Measurements from ENCODE around the gene DKC1. TPM values are rescaled to one million over a fixed set of nuclear protein-coding genes. Genes with fewer than 3 reads are reported as not detected.

DKC1 gene
- total RNA-seq, 3 donors from 2014 or later = 23.2 to 41.0 (median 40.5) TPM

DNA sequence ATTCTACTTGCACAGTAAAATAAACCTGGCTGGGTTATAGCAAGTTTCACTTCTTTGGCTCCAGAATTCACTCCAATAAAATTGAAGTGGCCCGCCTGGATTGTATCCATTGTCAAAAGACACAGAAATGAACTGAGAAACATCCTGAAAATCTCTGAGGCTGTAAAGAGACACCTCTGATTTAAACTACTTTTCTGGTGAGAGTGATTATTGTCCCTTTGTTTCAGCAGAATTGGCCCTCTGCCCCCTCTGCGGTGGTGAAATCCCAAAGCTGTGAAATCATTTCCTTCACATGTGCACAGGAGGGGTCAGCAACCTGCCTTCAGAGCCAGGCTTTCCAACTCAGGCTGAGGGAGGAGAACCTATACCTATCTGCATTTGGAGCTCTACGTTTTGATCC is 34.8 kb upstream of the DKC1 start:
- peak; percentile 53 to 78 for DNase-seq (ENCODE audit: low spot score in 2 of 2)

DNA sequence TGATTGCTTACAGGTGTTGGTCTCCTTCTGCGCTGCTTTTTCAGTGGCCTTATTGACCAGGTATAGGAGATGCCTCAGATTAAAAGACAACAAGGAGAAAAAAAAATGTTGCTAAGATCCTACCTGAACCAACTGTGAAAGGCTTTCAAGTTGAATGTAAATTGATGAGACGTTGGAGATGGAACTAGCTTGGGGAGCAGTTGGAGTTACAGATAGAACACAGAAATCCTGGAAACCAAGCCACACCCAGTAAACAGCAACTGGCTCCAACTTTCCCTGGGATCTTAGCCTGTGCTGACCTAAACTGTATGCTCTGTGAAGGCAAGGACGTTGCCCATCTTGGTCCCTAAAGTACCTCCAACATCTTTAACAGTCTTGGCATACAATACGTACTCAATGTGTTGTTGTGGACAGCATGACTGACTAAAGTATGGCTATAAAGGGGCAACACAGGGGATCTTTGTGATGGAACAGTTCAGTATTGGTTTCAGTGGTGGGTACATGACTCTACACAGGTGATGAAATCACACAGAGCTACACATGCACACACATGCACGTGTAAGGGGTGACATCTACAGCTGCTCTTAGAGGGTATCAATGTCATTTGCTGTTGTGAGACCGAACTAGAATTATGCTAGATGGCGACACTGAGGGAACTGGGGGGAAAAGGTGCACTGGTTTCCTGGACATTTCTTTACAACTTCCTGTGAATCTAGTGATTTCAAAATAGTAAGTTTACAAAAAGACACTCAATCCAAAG is 34.1 kb upstream of the DKC1 start:
- peak overlapping the region; percentile 65 to 67 for H3K27ac ChIP-seq
- no peak overlapping the region for H3K4me3 ChIP-seq
- H3K27me3 ChIP-seq = peaks cover 0 to 4% of the 10 kb centered on the region in 2 donors
- TF ChIP-seq, protein P1, sequence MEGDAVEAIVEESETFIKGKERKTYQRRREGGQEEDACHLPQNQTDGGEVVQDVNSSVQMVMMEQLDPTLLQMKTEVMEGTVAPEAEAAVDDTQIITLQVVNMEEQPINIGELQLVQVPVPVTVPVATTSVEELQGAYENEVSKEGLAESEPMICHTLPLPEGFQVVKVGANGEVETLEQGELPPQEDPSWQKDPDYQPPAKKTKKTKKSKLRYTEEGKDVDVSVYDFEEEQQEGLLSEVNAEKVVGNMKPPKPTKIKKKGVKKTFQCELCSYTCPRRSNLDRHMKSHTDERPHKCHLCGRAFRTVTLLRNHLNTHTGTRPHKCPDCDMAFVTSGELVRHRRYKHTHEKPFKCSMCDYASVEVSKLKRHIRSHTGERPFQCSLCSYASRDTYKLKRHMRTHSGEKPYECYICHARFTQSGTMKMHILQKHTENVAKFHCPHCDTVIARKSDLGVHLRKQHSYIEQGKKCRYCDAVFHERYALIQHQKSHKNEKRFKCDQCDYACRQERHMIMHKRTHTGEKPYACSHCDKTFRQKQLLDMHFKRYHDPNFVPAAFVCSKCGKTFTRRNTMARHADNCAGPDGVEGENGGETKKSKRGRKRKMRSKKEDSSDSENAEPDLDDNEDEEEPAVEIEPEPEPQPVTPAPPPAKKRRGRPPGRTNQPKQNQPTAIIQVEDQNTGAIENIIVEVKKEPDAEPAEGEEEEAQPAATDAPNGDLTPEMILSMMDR (IDR thresholded peaks at IDR 0.05) = no peak
- no peak for TF ChIP-seq POLR2A (IDR thresholded peaks at IDR 0.05)
- no peak for TF ChIP-seq POLR2AphosphoS5 (IDR thresholded peaks at IDR 0.05)
- H3K36me3 ChIP-seq = no peaks in the 10 kb centered on the region
- intact Hi-C loops (cut with DNase I; ENCODE audit: low total_unique reads) = no loop called here
- no peak for DNase-seq (ENCODE audit: low spot score in 2 of 2)
- no peaks in the 10 kb centered on the region for H3K4me1 ChIP-seq
- H3K9me3 ChIP-seq = no peaks in the 10 kb centered on the region

More for the DNA sequence above, 34.8 kb upstream of the DKC1 start:
- H3K36me3 ChIP-seq = no peaks in the 10 kb centered on the region
- H3K9me3 ChIP-seq = no peaks in the 10 kb centered on the region
- TF ChIP-seq POLR2AphosphoS5 (IDR thresholded peaks at IDR 0.05) = no peak
- no peak for TF ChIP-seq POLR2A (IDR thresholded peaks at IDR 0.05)
- TF ChIP-seq, protein P1 (IDR thresholded peaks at IDR 0.05) = no peak
- H3K4me3 ChIP-seq = no peak overlapping the region
- no peaks in the 10 kb centered on the region for H3K4me1 ChIP-seq
- peaks cover 0 to 4% of the 10 kb centered on the region in 2 donors for H3K27me3 ChIP-seq
- intact Hi-C loops (cut with DNase I; ENCODE audit: low total_unique reads) = no loop called here
- peak overlapping the region; percentile 65 to 67 for H3K27ac ChIP-seq

DNA sequence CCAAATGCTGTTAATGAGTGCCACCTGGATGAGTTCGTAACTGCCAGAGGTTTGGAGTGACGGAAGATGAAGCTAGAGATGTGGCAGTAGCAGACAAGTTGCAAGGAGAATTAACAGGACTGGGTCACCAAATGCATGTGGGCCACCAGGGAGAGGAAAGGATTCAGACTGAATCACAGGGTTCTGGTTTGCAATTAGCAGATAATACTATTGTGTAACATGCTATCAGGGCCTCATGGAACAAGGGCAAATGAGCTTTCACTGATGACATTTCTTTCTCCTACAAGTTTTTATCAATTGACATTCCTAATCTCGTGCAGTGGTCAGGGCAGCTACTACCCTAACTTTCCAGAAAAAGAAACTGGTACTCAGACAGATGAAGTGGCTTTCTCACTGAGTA is 33.2 kb upstream of the DKC1 start:
- no peaks in the 10 kb centered on the region for H3K4me1 ChIP-seq

DNA sequence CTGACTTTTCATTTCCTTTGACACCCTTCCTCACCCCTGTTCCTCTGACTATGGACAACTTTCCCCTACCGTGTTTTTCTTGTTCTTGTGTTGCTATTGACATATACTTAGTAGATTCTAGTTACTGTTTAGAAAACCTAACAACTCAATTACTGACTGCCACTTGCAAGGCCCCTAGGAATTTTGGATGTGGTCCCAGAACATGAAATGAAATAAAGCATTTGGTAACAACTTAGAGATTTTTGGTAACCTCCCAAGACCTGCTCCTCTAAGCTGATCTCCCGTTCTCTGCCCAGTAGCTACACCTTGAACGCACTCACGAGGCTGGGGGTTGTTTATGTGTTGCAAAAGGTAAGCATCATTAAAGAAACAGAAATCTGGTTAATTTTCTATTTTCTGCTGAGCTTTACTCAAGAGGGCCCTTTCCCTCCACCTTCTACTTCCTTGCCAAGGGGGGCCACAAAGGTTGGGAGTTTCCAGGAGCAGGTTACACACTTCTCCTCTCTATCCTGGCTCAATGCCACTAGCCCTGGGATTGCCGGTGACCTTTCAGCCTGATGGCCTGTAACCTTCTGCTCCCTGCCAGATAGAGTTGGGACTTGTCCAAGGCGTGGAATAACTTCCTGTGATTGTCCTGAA is 32.3 kb upstream of the DKC1 start:
- Histone ChIP-seq H3K9me3 (no peaks in the 10 kb centered on the region), H3K36me3 (no peaks in the 10 kb centered on the region), H3K4me1 (no peaks in the 10 kb centered on the region), H3K27me3 (peaks cover 0 to 1% of the 10 kb centered on the region in 2 donors), H3K27ac (peak overlapping the region; percentile 22 to 84), H3K4me3 (no peak overlapping the region)
- no peak for DNase-seq (ENCODE audit: low spot score in 2 of 2)
- intact Hi-C loops (cut with DNase I; ENCODE audit: low total_unique reads) = no loop called here
- TF ChIP-seq, protein P1 (IDR thresholded peaks at IDR 0.05) = no peak
- TF ChIP-seq POLR2AphosphoS5 (IDR thresholded peaks at IDR 0.05) (no peak), POLR2A (IDR thresholded peaks at IDR 0.05) (no peak)

More for the DNA sequence above, 33.2 kb upstream of the DKC1 start:
- no peak for TF ChIP-seq POLR2AphosphoS5 (IDR thresholded peaks at IDR 0.05)
- TF ChIP-seq, protein P1 (IDR thresholded peaks at IDR 0.05) = no peak
- no peak for TF ChIP-seq POLR2A (IDR thresholded peaks at IDR 0.05)
- no peak for DNase-seq (ENCODE audit: low spot score in 2 of 2)
- Histone ChIP-seq H3K36me3 (no peaks in the 10 kb centered on the region), H3K27ac (peak overlapping the region; percentile 22 to 84), H3K27me3 (peaks cover 0 to 4% of the 10 kb centered on the region in 2 donors), H3K9me3 (no peaks in the 10 kb centered on the region), H3K4me3 (no peak overlapping the region)
- intact Hi-C loops (cut with DNase I; ENCODE audit: low total_unique reads) = no loop called here

DNA sequence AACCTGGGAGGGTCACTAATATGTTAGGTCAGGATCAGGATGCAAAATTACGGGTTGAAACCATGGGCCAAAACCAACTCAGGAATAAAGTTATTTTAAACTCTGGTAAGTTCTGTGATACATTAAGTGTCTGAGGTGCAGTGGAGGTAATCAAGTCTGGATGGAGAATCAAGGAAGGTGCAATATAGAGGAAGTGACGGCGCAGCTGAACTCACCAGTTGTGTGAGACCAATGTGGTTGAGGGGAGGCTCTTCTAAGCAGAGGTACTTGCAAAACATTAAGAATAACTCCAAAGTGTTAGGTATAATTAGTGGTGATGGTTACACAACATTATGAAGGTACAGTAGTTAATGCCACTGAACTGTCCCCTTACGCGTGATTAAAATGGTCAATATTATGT is 31.5 kb upstream of the DKC1 start:
- Histone ChIP-seq H3K27ac (peak overlapping the region; percentile 22 to 84), H3K9me3 (no peaks in the 10 kb centered on the region), H3K4me3 (no peak overlapping the region), H3K36me3 (no peaks in the 10 kb centered on the region), H3K27me3 (peaks cover 0 to 7% of the 10 kb centered on the region in 2 donors), H3K4me1 (no peaks in the 10 kb centered on the region)
- intact Hi-C loops (cut with DNase I; ENCODE audit: low total_unique reads) = no loop called here
- no peak for DNase-seq (ENCODE audit: low spot score in 2 of 2)
- TF ChIP-seq POLR2AphosphoS5 (IDR thresholded peaks at IDR 0.05) (no peak), POLR2A (IDR thresholded peaks at IDR 0.05) (no peak)
- TF ChIP-seq, protein P1 (IDR thresholded peaks at IDR 0.05) = no peak

All from breast epithelium (tissue), 4 donors.